Measurements from ENCODE around the gene ACOX3.

The ACOX3 gene

GRCh38 chr4:8477095-8477635, 36.6 kb upstream of the ACOX3 start:
- FAIRE-seq (no peak), DNase-seq (ENCODE audit: insufficient read length, low spot score) (no peak)
- TF ChIP-seq, protein P1, sequence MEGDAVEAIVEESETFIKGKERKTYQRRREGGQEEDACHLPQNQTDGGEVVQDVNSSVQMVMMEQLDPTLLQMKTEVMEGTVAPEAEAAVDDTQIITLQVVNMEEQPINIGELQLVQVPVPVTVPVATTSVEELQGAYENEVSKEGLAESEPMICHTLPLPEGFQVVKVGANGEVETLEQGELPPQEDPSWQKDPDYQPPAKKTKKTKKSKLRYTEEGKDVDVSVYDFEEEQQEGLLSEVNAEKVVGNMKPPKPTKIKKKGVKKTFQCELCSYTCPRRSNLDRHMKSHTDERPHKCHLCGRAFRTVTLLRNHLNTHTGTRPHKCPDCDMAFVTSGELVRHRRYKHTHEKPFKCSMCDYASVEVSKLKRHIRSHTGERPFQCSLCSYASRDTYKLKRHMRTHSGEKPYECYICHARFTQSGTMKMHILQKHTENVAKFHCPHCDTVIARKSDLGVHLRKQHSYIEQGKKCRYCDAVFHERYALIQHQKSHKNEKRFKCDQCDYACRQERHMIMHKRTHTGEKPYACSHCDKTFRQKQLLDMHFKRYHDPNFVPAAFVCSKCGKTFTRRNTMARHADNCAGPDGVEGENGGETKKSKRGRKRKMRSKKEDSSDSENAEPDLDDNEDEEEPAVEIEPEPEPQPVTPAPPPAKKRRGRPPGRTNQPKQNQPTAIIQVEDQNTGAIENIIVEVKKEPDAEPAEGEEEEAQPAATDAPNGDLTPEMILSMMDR (IDR thresholded peaks at IDR 0.05; ENCODE audit: insufficient read depth, missing control alignments), result no peak

- TF ChIP-seq, protein P1 (IDR thresholded peaks at IDR 0.05; ENCODE audit: insufficient read depth, missing control alignments), result no peak
- FAIRE-seq, result no peak
- DNase-seq (ENCODE audit: insufficient read length, low spot score), result no peak
Observed at GRCh38 chr4:8475751-8476575, 35.4 kb upstream of the ACOX3 start.

DNA sequence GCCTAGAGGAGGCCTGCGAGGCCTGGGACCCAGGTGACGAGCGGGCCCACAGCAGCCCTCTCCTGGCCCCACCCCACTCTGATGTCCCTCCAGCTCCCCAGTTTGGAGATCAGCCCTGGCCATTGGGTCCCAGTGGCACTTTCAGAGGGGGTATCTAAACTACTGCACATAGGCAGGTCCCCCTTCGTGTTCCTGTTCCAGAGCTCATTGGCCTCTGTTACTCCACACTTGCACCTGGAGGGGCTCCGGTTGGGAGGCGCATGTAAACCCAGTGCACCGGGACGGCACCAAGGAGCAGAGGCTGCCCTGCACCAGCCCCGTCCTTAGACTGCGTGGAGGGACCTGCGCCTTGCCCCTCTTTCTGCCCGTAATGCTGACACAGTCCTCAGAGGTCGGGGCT, 34.3 kb upstream of the ACOX3 start:
- DNase-seq (ENCODE audit: insufficient read length, low spot score) (no peak), FAIRE-seq (no peak)
- TF ChIP-seq, protein P1 (IDR thresholded peaks at IDR 0.05; ENCODE audit: insufficient read depth, missing control alignments), result no peak

GRCh38 chr4:8473920-8474590, 33.5 kb upstream of the ACOX3 start:
- no peak for FAIRE-seq
- TF ChIP-seq, protein P1 (IDR thresholded peaks at IDR 0.05; ENCODE audit: insufficient read depth, missing control alignments), result no peak
- DNase-seq (ENCODE audit: insufficient read length, low spot score), result no peak

- TF ChIP-seq, protein P1 (IDR thresholded peaks at IDR 0.05; ENCODE audit: insufficient read depth, missing control alignments), result no peak
- DNase-seq (ENCODE audit: insufficient read length, low spot score), result no peak
Observed at GRCh38 chr4:8473198-8473919, 32.8 kb upstream of the ACOX3 start.

GRCh38 chr4:8472689-8473197, 32.2 kb upstream of the ACOX3 start:
- FAIRE-seq (no peak), DNase-seq (ENCODE audit: insufficient read length, low spot score) (no peak)
- TF ChIP-seq, protein P1 (IDR thresholded peaks at IDR 0.05; ENCODE audit: insufficient read depth, missing control alignments), result no peak

More at GRCh38 chr4:8473198-8473919, 32.8 kb upstream of the ACOX3 start:
- FAIRE-seq, result no peak

Data from D721Med (cell line).